Omental fat pad (tissue), 4 donors: ENCODE measurements around the gene CELSR3. TPM values are rescaled to one million over a fixed set of nuclear protein-coding genes. Genes with fewer than 3 reads are reported as not detected.

Experiments used
- ATAC-seq: fragments of 150-250 bp; one replicate; pipeline ENCODE4 v1.9.1; 2016; ENCODE audit warnings: mild to moderate bottlenecking, moderate library complexity; ENCODE audit not compliant: low FRiP score
- DNase-seq: peaks from one replicate; pipeline ENCODE4 v3.0.0-alpha.2; 2019; ENCODE audit warnings: low spot score
- total RNA-seq, 4 donors: library from RNA; depleted of rRNA; stranded (reverse); fragments of >200 nt; gene quantifications; one replicate each; pipeline ENCODE4 v1.1.0, GENCODE V29; 2016
- TF ChIP-seq, protein P1 (sequence below), 3 donors: fragments of 450-650 bp; IDR thresholded peaks; one replicate each; pipeline ENCODE4 v1.5.1; 2016 to 2017; ENCODE audit warnings: antibody characterized with exemption in 3 of 3, mild to moderate bottlenecking in 3 of 3, moderate library complexity in 2 of 3

Gene CELSR3
- total RNA-seq, 4 donors from 2014 or later: 0.48 to 2.2 (median 1.1) TPM

DNA sequence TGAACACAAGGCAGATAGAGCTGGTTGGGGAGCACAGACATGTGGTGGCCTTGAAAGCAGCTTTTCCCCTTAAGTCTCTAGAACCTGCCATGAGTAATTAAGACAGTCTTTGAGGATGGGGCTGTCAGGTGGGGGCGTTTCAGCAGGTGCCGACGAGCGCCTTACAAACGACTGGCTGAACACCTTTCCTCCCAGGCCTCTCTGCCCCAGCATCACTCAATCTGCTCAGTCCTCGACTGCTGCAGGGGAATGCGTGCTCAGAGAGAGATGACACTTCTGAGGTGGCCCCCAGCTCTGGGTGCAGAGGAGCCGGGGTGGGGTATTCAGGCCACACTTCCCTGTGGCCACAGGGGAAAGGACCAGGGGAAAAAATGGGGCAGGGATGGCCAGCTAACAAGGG is 31.1 kb upstream of the CELSR3 start:
- DNase-seq (no peak), ATAC-seq (no peak)
- TF ChIP-seq, protein P1, sequence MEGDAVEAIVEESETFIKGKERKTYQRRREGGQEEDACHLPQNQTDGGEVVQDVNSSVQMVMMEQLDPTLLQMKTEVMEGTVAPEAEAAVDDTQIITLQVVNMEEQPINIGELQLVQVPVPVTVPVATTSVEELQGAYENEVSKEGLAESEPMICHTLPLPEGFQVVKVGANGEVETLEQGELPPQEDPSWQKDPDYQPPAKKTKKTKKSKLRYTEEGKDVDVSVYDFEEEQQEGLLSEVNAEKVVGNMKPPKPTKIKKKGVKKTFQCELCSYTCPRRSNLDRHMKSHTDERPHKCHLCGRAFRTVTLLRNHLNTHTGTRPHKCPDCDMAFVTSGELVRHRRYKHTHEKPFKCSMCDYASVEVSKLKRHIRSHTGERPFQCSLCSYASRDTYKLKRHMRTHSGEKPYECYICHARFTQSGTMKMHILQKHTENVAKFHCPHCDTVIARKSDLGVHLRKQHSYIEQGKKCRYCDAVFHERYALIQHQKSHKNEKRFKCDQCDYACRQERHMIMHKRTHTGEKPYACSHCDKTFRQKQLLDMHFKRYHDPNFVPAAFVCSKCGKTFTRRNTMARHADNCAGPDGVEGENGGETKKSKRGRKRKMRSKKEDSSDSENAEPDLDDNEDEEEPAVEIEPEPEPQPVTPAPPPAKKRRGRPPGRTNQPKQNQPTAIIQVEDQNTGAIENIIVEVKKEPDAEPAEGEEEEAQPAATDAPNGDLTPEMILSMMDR (IDR thresholded peaks at IDR 0.05): no peak

DNA sequence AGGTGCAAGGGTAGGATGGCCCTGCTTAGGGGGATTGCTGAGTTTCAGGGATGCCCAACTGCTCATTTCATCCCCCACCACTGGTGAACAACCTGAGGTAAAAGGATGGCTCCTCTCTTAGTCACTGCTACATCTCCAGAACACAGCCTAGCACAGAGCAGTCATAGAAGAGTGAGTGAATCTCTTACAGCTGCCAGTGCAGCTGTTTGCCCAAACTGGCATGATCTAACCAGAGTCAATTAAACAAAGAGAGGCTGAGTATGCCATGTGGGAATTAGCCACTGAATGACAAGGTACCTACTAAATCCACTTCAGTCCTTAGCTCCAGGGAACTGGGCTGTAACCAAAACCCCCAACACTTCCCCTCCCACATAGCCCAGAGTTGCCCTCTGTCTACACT is 29.9 kb upstream of the CELSR3 start:
- ATAC-seq (no peak), DNase-seq (no peak)
- TF ChIP-seq, protein P1 (IDR thresholded peaks at IDR 0.05): no peak

DNA sequence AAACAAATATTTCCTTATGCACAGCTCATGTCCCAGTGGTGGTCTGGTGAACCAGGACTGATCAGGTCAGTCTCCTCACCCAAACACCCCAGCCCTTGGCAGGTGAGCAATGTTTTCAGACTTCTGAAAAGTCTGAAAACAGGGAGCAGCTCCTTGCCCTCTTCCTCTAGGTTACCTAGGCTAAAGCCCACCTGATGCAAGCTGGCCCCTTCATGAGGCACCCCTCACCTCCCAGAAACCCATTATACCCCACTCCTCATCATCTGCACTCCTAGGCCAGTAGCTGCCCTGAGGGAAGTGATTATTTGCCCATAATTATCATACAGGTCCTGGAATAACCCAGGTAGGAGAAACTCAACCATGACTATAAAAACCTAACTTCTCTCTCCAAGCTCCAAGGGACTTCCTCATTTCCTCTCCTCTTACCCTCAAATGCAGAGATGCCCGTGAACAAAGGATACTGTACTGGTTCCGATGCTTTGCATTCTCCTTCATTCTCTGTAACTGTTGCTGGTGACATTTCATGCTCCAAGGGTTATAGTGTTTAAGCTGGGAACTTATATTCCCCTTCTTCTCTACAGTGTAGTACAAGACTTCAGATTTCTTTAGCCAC is 28.3 kb upstream of the CELSR3 start:
- no peak for ATAC-seq

DNA sequence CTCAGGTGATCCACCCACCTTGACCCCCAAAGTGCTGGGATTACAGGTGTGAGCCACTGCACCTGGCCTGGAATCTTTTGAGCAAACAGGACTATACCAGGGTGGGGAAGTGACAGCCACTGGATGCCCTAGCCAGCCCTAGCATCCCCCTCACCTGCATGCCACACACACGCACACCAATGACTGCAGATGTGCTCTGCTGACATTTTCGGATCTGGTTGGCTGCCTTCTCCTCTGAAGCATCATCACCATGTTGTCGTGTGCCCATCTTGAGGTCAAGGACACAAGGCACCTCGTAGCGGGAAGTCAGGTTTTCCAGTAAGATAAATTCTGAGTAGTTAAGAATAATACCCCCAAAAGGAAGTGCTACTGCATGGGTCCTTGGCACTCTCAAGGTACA is 26.7 kb upstream of the CELSR3 start:
- TF ChIP-seq, protein P1 (IDR thresholded peaks at IDR 0.05): no peak
- no peak for DNase-seq
- no peak for ATAC-seq

More for the DNA sequence above, 28.3 kb upstream of the CELSR3 start:
- TF ChIP-seq, protein P1 (IDR thresholded peaks at IDR 0.05): no peak
- no peak for DNase-seq

DNA sequence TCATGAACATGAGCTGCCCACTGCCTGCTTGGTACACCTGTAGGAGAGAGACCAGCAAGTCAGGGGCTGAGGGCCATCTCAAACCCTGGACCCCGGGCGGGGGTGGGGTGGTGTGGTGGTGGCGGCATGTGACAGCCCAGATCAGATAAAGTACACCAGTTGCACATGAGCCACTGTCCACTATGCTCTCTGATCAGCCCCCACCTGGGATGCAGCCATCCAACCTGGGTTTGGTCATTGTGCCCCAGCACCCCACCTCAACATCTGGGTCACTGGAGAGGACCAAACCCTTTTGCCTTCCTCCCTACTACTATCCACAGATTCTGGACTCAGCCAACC is 26.0 kb upstream of the CELSR3 start:
- DNase-seq (no peak), ATAC-seq (no peak)
- TF ChIP-seq, protein P1 (IDR thresholded peaks at IDR 0.05): no peak

DNA sequence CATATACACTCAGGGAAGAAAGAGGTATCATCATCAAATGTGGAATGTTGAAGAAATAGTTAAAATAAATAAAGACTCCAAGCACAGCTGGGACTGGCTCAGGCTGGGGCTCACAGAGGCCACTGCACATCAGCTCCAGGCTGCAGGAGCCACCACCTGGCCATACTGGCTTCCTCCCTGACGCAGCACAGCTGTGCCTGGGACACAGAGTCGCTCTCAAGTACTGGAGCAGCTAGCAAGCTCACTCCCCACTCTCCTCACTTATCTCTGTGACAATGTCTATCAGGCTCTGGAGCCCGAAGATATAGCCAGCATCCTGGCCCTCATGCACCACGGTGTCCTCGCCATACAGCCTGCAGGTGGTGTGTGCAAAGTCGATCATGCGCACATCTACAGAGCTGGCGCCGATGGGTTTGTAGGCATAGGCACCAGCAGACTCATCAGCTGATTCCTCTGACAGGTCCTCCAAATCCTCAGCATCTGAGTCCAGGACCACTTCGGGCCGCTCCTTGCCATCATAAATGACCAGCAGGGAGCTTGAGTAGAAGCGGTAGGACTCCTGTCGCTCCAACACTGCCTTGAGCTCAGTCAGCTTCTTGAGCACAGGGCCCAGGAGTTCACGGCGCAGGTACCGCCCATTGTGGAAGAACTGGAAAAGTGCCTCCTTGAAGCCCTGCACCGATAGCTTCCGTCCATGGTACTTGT is 25.5 kb upstream of the CELSR3 start:
- ATAC-seq (no peak), DNase-seq (no peak)
- TF ChIP-seq, protein P1 (IDR thresholded peaks at IDR 0.05): no peak

DNA sequence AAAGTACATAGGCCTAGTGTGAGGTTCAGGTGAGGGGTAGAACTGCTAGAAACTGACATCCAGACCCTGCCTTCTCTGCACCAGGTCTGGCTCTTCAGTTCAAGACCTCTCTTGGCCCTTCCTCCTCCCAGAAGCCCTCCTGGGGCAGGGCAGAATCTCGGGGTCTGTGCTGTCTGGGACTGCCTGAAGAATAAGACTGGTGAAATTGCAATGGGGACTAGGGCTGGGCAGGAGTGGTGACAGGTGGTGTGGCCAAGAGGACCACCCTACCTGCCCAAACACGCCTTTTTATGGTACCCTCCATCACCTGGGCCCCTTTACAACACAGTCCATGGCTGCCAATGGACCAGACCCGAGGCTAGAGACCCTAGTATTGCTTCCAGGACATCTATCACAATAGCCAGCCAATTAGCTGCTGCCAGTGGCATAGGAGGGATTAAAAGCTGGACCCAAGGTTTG is 24.6 kb upstream of the CELSR3 start:
- TF ChIP-seq, protein P1 (IDR thresholded peaks at IDR 0.05): no peak
- DNase-seq (no peak), ATAC-seq (no peak)
